ENCODE measurements around the gene APLP1.

DNA sequence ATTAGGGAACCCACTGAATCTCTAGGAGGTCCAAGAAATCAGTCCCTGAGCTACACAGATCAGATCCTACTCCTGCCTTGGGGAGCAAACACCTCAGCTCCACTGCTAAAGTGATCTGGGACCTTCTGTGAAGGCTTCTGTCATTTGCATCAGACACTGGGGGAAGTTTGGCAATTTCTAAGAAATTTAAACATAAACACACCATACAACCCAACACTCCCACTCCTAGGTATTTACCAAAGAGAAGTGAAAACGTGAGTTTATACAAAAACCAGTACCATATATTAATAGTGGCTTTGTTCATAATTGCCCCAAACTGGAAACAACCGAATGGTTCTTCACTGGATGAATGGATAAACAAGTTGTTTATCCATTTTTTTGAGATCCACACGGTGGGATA, 47.1 kb downstream of the APLP1 start:
- no peak for TF ChIP-seq POLR2A (IDR thresholded peaks at IDR 0.05)
- TF ChIP-seq, protein P1, sequence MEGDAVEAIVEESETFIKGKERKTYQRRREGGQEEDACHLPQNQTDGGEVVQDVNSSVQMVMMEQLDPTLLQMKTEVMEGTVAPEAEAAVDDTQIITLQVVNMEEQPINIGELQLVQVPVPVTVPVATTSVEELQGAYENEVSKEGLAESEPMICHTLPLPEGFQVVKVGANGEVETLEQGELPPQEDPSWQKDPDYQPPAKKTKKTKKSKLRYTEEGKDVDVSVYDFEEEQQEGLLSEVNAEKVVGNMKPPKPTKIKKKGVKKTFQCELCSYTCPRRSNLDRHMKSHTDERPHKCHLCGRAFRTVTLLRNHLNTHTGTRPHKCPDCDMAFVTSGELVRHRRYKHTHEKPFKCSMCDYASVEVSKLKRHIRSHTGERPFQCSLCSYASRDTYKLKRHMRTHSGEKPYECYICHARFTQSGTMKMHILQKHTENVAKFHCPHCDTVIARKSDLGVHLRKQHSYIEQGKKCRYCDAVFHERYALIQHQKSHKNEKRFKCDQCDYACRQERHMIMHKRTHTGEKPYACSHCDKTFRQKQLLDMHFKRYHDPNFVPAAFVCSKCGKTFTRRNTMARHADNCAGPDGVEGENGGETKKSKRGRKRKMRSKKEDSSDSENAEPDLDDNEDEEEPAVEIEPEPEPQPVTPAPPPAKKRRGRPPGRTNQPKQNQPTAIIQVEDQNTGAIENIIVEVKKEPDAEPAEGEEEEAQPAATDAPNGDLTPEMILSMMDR (IDR thresholded peaks at IDR 0.05), result no peak
